HepG2 (cell line): ENCODE data around the gene TMEM183A. TPM values are rescaled to one million over a fixed set of nuclear protein-coding genes. Genes with fewer than 3 reads are reported as not detected.

Experiments used
- CBX5 ChIP-seq: sonication (generic); formaldehyde crosslinking; IDR thresholded peaks from 2 replicates; pipeline ENCODE4 v1.4.0; 2020; ENCODE audit warnings: missing genetic modification reagents, borderline replicate concordance
- CEBPB ChIP-seq: IDR thresholded peaks from 2 replicates; pipeline ENCODE4 v1.6.1; 2011; ENCODE audit warnings: low read depth, low read length, improper control_type of control experiment, borderline replicate concordance
- CEBPG ChIP-seq: IDR thresholded peaks from 2 replicates; pipeline ENCODE4 v1.6.1; 2016
- CREBL2 ChIP-seq: sonication (generic); formaldehyde crosslinking; IDR thresholded peaks from 2 replicates; pipeline ENCODE4 v1.8.1; 2023; ENCODE audit warnings: missing genetic modification reagents, mild to moderate bottlenecking, borderline replicate concordance
- ERF ChIP-seq: IDR thresholded peaks from 2 replicates; pipeline ENCODE4 v1.6.1; 2018; ENCODE audit warnings: missing biosample characterization, missing genetic modification reagents
- FOSL2 ChIP-seq: sonication (generic); formaldehyde crosslinking; IDR thresholded peaks from 2 replicates; pipeline ENCODE4 v1.4.0; 2020; ENCODE audit warnings: missing genetic modification reagents
- KMT2B ChIP-seq: IDR thresholded peaks from 2 replicates; pipeline ENCODE4 v1.6.1; 2016; ENCODE audit warnings: missing genetic modification reagents, missing compliant biosample characterization
- SAP130 ChIP-seq: IDR thresholded peaks from 2 replicates; pipeline ENCODE4 v1.6.1; 2016; ENCODE audit warnings: low read depth
- ZBTB26 ChIP-seq: IDR thresholded peaks from 2 replicates; pipeline ENCODE4 v1.6.1; 2016; ENCODE audit warnings: missing compliant biosample characterization, missing genetic modification reagents, borderline replicate concordance
- ZBTB7A ChIP-seq: sonication (generic); formaldehyde crosslinking; IDR thresholded peaks from 2 replicates; pipeline ENCODE4 v1.8.0; 2022; ENCODE audit warnings: mild to moderate bottlenecking, missing genetic modification reagents
- ZNF260 ChIP-seq: sonication (generic); formaldehyde crosslinking; IDR thresholded peaks from 2 replicates; pipeline ENCODE4 v1.4.0; 2020; ENCODE audit warnings: missing genetic modification reagents, low read depth, mild to moderate bottlenecking, borderline replicate concordance
- ZNF263 ChIP-seq: sonication (generic); formaldehyde crosslinking; IDR thresholded peaks from 2 replicates; pipeline ENCODE4 v1.4.0; 2020; ENCODE audit warnings: missing genetic modification reagents
- ZNF331 ChIP-seq: sonication (generic); formaldehyde crosslinking; IDR thresholded peaks from 2 replicates; pipeline ENCODE4 v1.4.0; 2020; ENCODE audit warnings: missing genetic modification reagents
- ZNF557 ChIP-seq: sonication (generic); formaldehyde crosslinking; IDR thresholded peaks from 2 replicates; pipeline ENCODE4 v1.4.0; 2020; ENCODE audit warnings: missing genetic modification reagents
- ZNF646 ChIP-seq: sonication (generic); formaldehyde crosslinking; IDR thresholded peaks from 2 replicates; pipeline ENCODE4 v1.9.0; 2021; ENCODE audit warnings: mild to moderate bottlenecking, missing genetic modification reagents
- ZNF674 ChIP-seq: sonication (generic); formaldehyde crosslinking; IDR thresholded peaks from 2 replicates; pipeline ENCODE4 v1.5.0; 2020; ENCODE audit warnings: low read depth, mild to moderate bottlenecking, missing genetic modification reagents
- ZNF703 ChIP-seq: sonication (generic); formaldehyde crosslinking; IDR thresholded peaks from 2 replicates; pipeline ENCODE4 v1.5.1; 2020; ENCODE audit warnings: missing genetic modification reagents, mild to moderate bottlenecking, moderate library complexity, borderline replicate concordance
- ZNF83 ChIP-seq: sonication (generic); formaldehyde crosslinking; IDR thresholded peaks from 2 replicates; pipeline ENCODE4 v1.4.0; 2020; ENCODE audit warnings: missing genetic modification reagents, mild to moderate bottlenecking, borderline replicate concordance
- polyA plus RNA-seq, 8 experiments: library from polyadenylated mRNA; depleted of rRNA in 3 of 8; stranded (reverse) in 7 of 8; unstranded in 1 of 8; fragments of >200 nt; fragmentation: Illumina TruSeq in 4 of 8; extraction: Trizol in 4 of 8; gene quantifications; 2 replicates each; pipeline versions ENCODE4 v1.2.1 to v1.2.3, GENCODE V29; 2011 to 2016; ENCODE audit warnings: low read depth in 4 of 8, missing spikeins in 1 of 8, mixed read lengths in 1 of 8; ENCODE audit not compliant: insufficient read depth in 1 of 8
- total RNA-seq, 5 experiments: library from RNA; depleted of rRNA; stranded (reverse); fragments of >200 nt; fragmentation: Illumina TruSeq; extraction: Trizol; gene quantifications; 2 replicates each; pipeline ENCODE4 v1.2.3, GENCODE V29; 2016; ENCODE audit warnings: low read depth in 1 of 5
- TF ChIP-seq, protein P1 (sequence below): sonication (generic); formaldehyde crosslinking; IDR thresholded peaks from 2 replicates; pipeline ENCODE4 v1.5.0; 2020; ENCODE audit warnings: mild to moderate bottlenecking, missing genetic modification reagents, borderline replicate concordance
- TF ChIP-seq, protein P2 (sequence below): sonication (generic); formaldehyde crosslinking; IDR thresholded peaks from 2 replicates; pipeline ENCODE4 v1.5.0; 2020; ENCODE audit warnings: mild to moderate bottlenecking, missing genetic modification reagents

TMEM183A gene
- total and polyA plus RNA-seq, 2 of the 13 experiments (the other 11 are each of a cell fraction or from before 2014, with no cell fraction given): 59.7 to 82.0 TPM

DNA sequence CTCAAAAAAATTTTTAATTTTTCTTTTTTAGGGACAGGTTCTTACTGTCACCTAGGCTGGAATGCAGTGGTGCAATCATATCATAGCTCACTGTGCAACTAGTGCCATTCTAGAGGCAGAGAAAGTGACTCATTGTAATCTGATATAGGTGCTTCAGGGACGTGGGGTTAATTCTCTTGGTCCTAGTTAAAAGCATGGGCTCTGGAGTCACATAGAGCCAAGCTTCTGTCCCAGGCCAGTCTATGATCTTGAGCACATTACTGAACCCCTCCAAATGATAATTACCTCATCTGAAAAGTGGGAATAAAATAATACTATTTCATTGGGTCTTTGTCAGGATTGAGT is 47.9 kb upstream of the TMEM183A start (continued):
- TF ChIP-seq ZNF331 (CRISPR knock-in tag) (no peak), ZBTB7A (CRISPR knock-in tag) (no peak), FOSL2 (CRISPR knock-in tag) (peak; percentile 87), ZNF263 (CRISPR knock-in tag) (no peak), ZNF646 (CRISPR knock-in tag) (no peak), CEBPB (peak; percentile 75), ZNF83 (CRISPR knock-in tag) (no peak), KMT2B (CRISPR knock-in tag) (no peak), CEBPG (CRISPR knock-in tag) (peak; percentile 69), ZNF703 (CRISPR knock-in tag) (no peak), ZNF674 (CRISPR knock-in tag) (no peak), ERF (CRISPR knock-in tag) (no peak), CREBL2 (CRISPR knock-in tag) (no peak), SAP130 (CRISPR knock-in tag) (peak; percentile 46; the same call in 1 of the 2 replicates), ZBTB26 (CRISPR knock-in tag) (peak; percentile 91), ZNF557 (CRISPR knock-in tag) (no peak), ZNF260 (CRISPR knock-in tag) (no peak), CBX5 (CRISPR knock-in tag) (no peak)
- TF ChIP-seq, protein P1, sequence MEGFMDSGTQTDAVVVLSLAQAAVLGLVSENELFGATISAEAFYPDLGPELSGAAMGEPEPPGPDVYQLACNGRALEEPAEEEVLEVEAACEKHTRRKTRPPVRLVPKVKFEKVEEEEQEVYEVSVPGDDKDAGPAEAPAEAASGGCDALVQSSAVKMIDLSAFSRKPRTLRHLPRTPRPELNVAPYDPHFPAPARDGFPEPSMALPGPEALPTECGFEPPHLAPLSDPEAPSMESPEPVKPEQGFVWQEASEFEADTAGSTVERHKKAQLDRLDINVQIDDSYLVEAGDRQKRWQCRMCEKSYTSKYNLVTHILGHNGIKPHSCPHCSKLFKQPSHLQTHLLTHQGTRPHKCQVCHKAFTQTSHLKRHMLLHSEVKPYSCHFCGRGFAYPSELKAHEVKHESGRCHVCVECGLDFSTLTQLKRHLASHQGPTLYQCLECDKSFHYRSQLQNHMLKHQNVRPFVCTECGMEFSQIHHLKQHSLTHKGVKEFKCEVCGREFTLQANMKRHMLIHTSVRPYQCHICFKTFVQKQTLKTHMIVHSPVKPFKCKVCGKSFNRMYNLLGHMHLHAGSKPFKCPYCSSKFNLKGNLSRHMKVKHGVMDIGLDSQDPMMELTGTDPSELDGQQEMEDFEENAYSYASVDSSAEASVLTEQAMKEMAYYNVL (CRISPR knock-in tag): no peak
- TF ChIP-seq, protein P2, sequence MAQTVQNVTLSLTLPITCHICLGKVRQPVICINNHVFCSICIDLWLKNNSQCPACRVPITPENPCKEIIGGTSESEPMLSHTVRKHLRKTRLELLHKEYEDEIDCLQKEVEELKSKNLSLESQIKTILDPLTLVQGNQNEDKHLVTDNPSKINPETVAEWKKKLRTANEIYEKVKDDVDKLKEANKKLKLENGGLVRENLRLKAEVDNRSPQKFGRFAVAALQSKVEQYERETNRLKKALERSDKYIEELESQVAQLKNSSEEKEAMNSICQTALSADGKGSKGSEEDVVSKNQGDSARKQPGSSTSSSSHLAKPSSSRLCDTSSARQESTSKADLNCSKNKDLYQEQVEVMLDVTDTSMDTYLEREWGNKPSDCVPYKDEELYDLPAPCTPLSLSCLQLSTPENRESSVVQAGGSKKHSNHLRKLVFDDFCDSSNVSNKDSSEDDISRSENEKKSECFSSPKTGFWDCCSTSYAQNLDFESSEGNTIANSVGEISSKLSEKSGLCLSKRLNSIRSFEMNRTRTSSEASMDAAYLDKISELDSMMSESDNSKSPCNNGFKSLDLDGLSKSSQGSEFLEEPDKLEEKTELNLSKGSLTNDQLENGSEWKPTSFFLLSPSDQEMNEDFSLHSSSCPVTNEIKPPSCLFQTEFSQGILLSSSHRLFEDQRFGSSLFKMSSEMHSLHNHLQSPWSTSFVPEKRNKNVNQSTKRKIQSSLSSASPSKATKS (CRISPR knock-in tag): no peak
